HG02623 (cell line): ENCODE results near the gene FBXW12.

ENCODE experiments used
- ATAC-seq: cut with Tn5 transposase; IDR thresholded peaks from one replicate; pipeline ENCODE4 v1.9.1; 2021; ENCODE audit warnings: moderate library complexity; ENCODE audit not compliant: unreplicated experiment

The FBXW12 gene

GRCh38 chr3:48419149-48419548 is 47.1 kb downstream of the FBXW12 start:
- ATAC-seq, result no peak

- ATAC-seq, result no peak
Observed at GRCh38 chr3:48419597-48419996, 47.6 kb downstream of the FBXW12 start.

GRCh38 chr3:48420561-48420960 is 48.5 kb downstream of the FBXW12 start:
- ATAC-seq, result no peak

GRCh38 chr3:48422272-48422671 is 50.3 kb downstream of the FBXW12 start:
- ATAC-seq, result no peak

GRCh38 chr3:48422681-48423080 is 50.7 kb downstream of the FBXW12 start:
- no peak for ATAC-seq

GRCh38 chr3:48423241-48423882 is 51.3 kb downstream of the FBXW12 start:
- no peak for ATAC-seq

- no peak for ATAC-seq
Observed at GRCh38 chr3:48423883-48424695, 52.1 kb downstream of the FBXW12 start.

- no peak for ATAC-seq
Observed at GRCh38 chr3:48425281-48425812, 53.3 kb downstream of the FBXW12 start.

GRCh38 chr3:48426401-48426909 is 54.4 kb downstream of the FBXW12 start:
- no peak for ATAC-seq

GRCh38 chr3:48426944-48427629 is 55.1 kb downstream of the FBXW12 start:
- no peak for ATAC-seq

GRCh38 chr3:48427630-48427962 is 55.6 kb downstream of the FBXW12 start:
- no peak for ATAC-seq

GRCh38 chr3:48428088-48428571 is 56.1 kb downstream of the FBXW12 start:
- ATAC-seq, result no peak

GRCh38 chr3:48428572-48429316 is 56.7 kb downstream of the FBXW12 start:
- no peak for ATAC-seq

GRCh38 chr3:48429317-48429959 is 57.4 kb downstream of the FBXW12 start:
- ATAC-seq, result no peak

GRCh38 chr3:48429960-48430707 is 58.1 kb downstream of the FBXW12 start, which contains the start of gene PLXNB1:
PLXNB1 (minus strand) TSS chr3:48430086; CDS start chr3:48424611, 5,475 bp downstream.
- no peak for ATAC-seq

GRCh38 chr3:48430708-48431101 is 58.7 kb downstream of the FBXW12 start:
- no peak for ATAC-seq

GRCh38 chr3:48431224-48432029 is 59.4 kb downstream of the FBXW12 start:
- no peak for ATAC-seq
